LNCaP clone FGC (cell line): ENCODE results near the gene KIR3DL3.
"Not testable (repeated sequence)": the region's sequence is repeated elsewhere in the genome, so short reads cannot be mapped to it uniquely, and the experiment has no call there.

Source experiments
- DNase-seq: peaks from one replicate; pipeline ENCODE4 v3.0.0-alpha.2; 2011; ENCODE audit warnings: low read depth
- H3K4me3 ChIP-seq: 2 replicates; pipeline ENCODE4 v1.5.1; 2011; ENCODE audit warnings: mild to moderate bottlenecking, low read depth, low read length, control low read depth
- TF ChIP-seq, protein P1 (sequence below): IDR thresholded peaks from 2 replicates; pipeline ENCODE4 v1.5.1; 2012; ENCODE audit warnings: mild to moderate bottlenecking; ENCODE audit not compliant: control insufficient read depth, insufficient read depth; ENCODE audit errors: extremely low read depth

The KIR3DL3 gene

DNA sequence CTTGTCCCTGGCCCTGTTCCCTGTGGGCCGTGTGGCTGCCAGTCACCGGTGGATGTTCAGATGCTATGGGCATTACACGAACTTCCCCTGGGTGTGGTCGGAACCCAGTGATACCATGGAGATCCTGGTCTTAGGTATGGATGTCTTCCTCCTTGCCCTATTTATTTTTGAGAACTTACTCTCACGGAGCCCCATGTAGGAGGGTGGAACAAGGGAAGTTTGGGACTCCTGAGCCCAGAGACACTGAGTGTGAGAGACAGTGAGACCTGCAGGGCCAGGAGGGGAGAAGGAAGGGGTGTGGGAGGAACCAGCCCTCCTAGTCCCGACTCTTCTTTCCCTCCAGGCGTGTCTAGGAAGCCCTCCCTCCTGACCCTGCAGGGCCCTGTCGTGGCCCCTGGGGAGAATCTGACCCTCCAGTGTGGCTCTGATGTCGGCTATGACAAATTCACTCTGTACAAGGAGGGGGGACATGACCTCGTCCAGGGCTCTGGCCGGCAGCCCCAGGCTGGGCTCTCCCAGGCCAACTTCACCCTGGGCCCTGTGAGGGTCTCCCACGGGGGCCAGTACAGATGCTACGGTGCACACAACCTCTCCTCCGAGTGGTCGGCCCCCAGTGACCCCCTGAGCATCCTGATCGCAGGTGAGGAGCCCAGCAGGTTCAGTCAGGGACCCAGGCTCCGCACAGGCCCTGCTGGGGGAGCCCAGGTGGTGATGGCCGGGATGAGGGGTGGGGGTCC lies 14.9 kb upstream of the KIR3DL3 start:
- no peak for DNase-seq
- no peak overlapping the region for H3K4me3 ChIP-seq
- TF ChIP-seq, protein P1, sequence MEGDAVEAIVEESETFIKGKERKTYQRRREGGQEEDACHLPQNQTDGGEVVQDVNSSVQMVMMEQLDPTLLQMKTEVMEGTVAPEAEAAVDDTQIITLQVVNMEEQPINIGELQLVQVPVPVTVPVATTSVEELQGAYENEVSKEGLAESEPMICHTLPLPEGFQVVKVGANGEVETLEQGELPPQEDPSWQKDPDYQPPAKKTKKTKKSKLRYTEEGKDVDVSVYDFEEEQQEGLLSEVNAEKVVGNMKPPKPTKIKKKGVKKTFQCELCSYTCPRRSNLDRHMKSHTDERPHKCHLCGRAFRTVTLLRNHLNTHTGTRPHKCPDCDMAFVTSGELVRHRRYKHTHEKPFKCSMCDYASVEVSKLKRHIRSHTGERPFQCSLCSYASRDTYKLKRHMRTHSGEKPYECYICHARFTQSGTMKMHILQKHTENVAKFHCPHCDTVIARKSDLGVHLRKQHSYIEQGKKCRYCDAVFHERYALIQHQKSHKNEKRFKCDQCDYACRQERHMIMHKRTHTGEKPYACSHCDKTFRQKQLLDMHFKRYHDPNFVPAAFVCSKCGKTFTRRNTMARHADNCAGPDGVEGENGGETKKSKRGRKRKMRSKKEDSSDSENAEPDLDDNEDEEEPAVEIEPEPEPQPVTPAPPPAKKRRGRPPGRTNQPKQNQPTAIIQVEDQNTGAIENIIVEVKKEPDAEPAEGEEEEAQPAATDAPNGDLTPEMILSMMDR: no peak

DNA sequence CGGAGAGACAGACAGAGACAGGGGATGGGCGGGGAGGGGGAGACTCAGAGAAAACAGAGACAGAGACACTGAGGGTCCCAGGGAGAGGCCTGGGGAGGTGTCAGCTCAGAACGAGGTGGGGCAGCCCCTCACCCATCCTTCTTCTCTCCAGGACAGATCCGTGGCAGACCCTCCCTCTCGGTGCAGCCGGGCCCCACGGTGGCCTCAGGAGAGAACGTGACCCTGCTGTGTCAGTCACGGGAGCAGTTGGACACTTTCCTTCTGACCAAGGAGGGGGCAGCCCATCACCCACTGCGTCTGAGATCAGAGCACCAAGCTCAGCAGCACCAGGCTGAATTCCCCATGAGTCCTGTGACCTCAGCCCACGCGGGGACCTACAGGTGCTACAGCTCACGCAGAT lies 14.3 kb upstream of the KIR3DL3 start:
- not testable (repeated sequence) for H3K4me3 ChIP-seq, DNase-seq

DNA sequence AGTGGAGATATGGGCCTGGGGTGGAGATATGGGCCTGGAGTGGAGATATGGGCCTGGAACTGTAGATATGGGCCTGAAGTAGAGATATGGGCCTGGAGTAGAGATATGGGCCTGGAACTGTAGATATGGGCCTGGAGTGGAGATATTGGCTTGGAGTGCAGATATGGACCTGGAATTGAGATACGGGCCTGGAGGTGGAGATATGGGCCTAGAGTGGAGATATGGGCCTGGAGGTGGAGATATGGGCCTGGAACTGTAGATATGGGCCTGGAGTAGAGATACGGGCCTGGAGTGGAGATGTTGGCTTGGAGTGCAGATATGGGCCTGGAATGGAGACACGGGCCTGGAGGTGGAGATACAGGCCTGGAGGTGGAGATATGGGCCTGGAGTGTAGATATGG lies 402 bp downstream of the KIR3DL3 start:
- TF ChIP-seq, protein P1: no peak

DNA sequence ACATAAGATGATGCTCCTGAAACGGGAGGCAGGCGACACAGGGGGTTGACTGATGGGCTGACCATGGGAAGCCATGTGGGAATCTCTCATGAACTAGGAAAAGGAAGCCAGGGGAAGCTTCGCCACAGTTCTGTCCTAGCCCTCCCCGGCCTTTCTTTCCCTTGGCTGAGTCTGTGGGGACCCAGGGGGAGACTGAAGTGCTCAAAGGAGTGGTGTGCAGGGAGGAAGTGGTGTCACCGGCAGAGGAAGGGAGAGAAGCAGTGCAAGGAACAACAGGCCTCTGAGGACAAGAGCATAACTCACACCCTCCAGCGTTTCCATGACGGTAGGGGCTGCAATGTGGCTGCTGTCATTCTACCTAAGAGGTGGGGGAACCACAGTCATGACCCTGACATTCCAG lies 1.1 kb downstream of the KIR3DL3 start:
- no peak for DNase-seq
- TF ChIP-seq, protein P1: no peak
- no peak overlapping the region for H3K4me3 ChIP-seq

More for the DNA sequence above, 402 bp downstream of the KIR3DL3 start:
- DNase-seq: no peak
- no peak overlapping the region for H3K4me3 ChIP-seq

DNA sequence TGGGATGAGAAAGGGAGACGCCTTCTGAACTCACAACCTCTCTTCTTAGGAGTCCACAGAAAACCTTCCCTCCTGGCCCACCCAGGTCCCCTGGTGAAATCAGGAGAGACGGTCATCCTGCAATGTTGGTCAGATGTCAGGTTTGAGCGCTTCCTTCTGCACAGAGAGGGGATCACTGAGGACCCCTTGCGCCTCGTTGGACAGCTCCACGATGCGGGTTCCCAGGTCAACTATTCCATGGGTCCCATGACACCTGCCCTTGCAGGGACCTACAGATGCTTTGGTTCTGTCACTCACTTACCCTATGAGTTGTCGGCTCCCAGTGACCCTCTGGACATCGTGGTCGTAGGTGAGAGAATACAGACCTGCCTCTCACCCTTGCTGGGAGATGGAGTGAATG lies 3.3 kb downstream of the KIR3DL3 start:
- DNase-seq: no peak
- TF ChIP-seq, protein P1: no peak
- H3K4me3 ChIP-seq: no peak overlapping the region

DNA sequence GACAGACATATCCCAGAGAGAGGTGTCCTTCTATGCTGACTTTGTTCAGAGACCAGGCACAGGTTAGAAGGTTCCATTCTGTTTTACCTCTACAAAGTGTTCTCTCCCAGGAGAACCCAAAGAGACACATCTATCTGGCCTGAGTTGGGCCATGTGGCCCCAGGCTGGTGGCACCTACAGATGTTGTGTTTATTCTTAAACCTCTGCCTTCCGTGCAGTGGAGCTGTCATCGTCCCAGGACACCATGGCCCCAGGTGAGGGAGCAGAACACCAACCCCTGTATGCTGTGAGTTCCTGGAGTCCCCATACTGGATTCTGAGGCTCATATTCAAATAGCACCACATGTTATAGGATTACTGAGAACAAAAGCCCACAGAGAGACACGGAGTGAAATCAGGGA lies 3.9 kb downstream of the KIR3DL3 start:
- TF ChIP-seq, protein P1: no peak
- H3K4me3 ChIP-seq: no peak overlapping the region
- DNase-seq: no peak

DNA sequence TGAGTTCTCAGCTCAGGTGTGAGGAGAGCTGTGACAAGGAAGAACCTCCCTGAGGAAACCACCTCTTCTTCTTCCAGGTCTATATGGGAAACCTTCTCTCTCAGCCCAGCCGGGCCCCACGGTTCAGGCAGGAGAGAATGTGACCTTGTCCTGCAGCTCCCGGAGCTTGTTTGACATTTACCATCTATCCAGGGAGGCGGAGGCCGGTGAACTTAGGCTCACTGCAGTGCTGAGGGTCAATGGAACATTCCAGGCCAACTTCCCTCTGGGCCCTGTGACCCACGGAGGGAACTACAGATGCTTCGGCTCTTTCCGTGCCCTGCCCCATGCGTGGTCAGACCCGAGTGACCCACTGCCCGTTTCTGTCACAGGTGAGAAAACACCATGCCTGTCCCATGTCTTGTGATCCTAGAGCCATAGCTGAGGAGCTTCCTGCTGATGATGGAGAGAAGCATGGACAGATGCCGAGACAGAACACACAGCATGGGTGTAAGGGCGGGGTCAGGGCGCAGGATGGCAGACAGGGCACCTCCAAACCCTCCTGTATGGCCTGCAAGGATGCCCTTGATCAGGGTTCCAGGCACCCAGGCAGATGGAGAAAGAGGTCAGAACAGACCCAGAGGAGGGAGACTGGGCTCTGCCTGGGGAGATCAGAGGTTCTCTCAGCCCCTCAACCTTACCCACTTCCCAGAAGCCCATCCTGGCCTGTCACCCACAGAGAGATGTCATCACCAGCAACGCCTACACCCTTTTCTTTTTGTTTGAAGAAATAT lies 5.4 kb downstream of the KIR3DL3 start:
- TF ChIP-seq, protein P1: no peak
- H3K4me3 ChIP-seq: no peak overlapping the region
- no peak for DNase-seq
